GM18870 (cell line): ENCODE measurements around the gene EIPR1.

Experiments
- ATAC-seq: cut with Tn5 transposase; IDR thresholded peaks from one replicate; pipeline ENCODE4 v1.9.1; 2021; ENCODE audit warnings: moderate library complexity; ENCODE audit not compliant: unreplicated experiment

The EIPR1 gene

GRCh38 chr2:3223080-3223923 lies 154.3 kb downstream of the EIPR1 start:
- ATAC-seq: peak; percentile 95

GRCh38 chr2:3222636-3223035 lies 155.0 kb downstream of the EIPR1 start:
- peak; percentile 39 for ATAC-seq

- ATAC-seq: no peak
These were observed 158.1 kb downstream of the EIPR1 start for GRCh38 chr2:3219536-3219935.

- ATAC-seq: no peak
These were observed 160.0 kb downstream of the EIPR1 start for GRCh38 chr2:3217646-3218045.

- no peak for ATAC-seq
These were observed 160.7 kb downstream of the EIPR1 start for GRCh38 chr2:3216841-3217495.

GRCh38 chr2:3214806-3215404 lies 162.7 kb downstream of the EIPR1 start:
- no peak for ATAC-seq

DNA sequence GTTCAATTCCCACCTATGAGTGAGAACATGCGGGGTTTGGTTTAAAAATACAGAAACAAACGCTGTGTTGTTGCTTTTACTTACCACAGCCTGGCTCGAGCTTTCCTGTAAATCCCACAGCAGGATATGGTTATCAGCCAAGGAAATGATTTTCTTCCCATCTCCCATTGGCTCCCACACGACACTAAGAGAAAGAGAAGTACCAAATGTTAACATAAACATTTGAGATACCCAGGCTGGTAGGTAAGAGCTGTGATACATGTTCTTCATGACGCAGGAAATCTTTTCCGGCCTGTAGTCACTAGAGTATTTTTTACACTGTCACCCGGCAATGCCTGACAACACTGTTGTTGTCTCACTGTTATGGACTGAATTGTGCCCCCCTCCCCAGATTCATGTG lies 163.6 kb downstream of the EIPR1 start:
- no peak for ATAC-seq

- ATAC-seq: no peak
These were observed 164.6 kb downstream of the EIPR1 start for GRCh38 chr2:3212984-3213383.

- ATAC-seq: no peak
These were observed 165.6 kb downstream of the EIPR1 start for GRCh38 chr2:3212061-3212362.

- ATAC-seq: no peak
These were observed 166.2 kb downstream of the EIPR1 start for GRCh38 chr2:3211256-3212060.

GRCh38 chr2:3210257-3210656 lies 167.4 kb downstream of the EIPR1 start:
- ATAC-seq: no peak

DNA sequence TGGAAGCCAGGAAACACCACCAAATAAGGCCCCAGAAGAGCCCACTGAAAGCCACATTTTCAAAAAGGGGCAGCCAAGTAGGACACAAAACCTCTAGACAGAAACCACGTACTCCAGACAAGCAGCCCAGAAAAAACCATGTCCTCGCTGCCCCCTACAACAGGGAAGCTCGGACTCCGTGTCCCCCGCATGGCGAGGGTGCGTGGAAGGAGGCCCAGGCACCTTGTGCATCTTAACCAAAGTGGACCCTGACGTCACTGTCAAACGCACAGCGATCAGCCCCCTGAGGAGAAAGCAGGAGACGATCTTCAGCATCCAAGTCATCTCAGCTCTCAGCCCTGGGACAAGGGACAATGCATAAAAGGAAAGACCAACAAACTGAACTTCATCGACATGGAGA lies 168.4 kb downstream of the EIPR1 start:
- ATAC-seq: no peak

- ATAC-seq: no peak
These were observed 169.0 kb downstream of the EIPR1 start for GRCh38 chr2:3208591-3208990.

DNA sequence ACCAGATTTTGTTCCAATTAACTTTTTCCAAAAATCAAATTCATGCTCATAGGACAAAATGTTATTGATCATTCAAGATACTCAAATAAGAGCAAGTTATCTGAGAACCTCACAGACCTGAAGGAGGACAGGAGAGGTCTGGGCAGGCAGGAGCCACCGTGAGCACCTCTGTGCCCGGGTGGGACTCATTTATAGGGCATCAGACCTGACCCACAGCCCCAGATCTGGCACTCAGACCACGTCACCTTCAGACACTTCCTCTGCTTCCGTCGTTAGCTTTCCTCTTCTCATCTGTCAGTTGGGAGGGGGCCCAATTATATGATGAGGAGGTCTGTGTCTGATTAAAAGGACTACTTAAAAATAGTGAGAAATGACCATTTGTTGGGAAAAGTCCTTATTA lies 169.4 kb downstream of the EIPR1 start:
- ATAC-seq: no peak

DNA sequence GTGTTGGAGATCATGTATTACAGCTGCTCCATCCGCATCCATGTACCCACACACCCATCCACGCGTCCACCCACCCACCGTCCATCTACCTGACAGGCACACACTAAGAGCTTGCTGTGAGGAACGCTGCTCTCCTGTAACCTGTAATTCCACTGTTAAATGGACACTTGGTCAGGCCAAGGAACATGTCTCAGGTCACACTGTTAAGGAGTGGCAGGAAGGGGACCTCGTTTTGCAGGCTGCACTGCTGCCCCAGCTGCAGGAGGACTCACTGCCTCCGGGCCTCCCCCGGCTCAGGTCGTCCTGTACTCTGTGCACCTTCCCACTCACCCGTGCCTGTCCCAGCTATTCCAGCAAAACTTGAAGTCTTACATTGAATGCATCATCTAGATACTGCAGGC lies 170.5 kb downstream of the EIPR1 start:
- no peak for ATAC-seq

GRCh38 chr2:3205845-3206244 lies 171.8 kb downstream of the EIPR1 start:
- ATAC-seq: no peak

DNA sequence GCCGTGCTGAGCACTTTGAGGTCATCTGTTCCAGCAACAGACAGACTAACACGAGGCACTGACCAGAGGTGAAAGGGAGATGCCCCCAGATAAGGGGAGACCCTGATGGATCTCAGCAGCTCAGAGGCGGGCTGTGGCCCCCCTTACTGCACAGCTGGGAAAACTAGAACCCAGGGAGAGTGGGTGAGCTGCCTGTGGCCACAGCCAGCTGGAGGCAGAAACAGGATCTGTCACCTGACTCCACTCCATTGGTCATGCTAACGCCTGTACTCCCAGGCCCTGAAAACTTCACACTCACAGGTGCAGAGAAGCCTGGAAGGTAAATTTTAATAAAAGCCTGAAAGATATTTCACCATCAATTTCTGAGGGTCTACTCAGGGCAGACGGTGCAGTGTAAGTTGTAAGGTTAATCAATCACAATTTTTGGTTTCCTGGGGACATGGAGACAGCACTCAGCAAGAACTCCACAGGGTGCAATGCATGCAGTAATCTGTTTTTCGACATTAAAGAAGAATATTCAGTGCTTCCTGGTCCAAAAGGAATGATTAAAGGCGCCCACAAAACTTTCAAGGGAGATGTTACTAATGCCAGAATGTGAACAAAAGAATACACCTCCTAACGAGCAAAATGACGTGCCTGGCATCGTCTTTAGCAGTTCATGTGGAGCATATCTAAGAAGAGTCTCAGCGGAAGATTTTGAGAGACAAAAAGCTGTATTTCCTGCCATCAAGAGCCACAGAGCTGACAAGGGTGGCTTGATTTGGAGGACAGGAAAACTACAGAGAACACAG lies 173.4 kb downstream of the EIPR1 start:
- no peak for ATAC-seq

DNA sequence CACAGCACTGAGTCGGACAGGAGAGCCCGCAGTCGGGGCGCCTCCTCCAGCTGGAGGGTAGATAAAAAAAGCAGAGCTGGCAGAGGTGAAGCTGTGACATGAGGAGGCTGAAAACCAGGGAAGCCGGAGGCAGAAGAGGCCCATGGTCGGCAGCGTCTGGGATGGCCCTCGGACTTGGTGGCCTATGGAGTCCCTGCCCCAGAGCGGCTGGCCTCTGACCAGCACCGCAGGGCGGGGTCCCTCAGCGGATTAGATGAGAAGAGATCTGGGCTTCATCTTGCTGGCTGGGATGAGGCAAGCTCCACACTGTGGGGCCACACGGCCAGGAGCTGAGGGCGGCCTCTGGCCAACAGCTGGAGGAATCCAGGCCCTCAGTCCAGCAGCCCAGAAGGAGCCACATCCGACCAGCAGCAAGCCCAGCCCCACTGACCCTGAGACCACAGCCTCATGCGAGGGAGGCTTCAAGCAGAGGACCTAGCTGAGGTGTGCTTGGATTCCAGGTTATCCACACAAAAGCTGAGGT lies 174.1 kb downstream of the EIPR1 start:
- no peak for ATAC-seq

DNA sequence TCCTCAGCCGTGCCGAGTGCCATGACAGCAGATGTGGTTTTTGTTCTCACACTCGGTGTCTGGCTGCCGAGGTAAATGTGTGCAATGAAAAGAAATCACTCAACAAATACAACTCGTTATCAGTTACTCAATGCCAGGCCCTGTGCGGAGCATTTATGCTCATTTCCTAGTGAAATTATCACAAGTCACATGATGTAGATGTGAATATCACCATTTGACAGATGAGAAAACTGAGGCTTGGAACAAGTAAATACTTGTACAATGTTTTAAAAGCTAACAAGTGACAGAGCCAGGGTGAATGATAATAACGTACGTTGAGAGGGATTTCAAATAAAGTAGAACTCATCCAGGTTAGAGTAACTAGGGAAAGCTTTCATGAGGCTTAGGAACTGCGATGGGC lies 174.7 kb downstream of the EIPR1 start:
- ATAC-seq: no peak

DNA sequence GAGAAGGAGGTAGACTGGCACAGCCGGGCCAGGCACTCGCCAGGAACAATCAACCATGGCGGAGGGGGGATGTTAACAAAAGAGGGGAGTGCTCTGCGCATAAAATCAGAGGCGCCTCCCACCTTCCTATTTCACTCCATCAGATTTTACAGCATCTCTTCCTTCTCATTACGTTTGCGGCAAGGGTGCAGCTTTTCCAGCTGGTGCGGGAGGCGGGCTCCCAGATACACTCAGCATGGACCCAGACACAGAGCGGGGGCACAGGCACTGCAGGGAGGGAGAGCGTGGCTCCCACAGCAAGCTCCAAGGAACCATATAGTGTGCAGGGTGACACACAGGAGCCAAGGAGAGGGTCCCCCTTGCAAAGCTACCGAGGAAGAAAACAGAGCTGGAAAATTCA lies 176.3 kb downstream of the EIPR1 start:
- no peak for ATAC-seq
